HL-60 (cell line): Measurements from ENCODE around the gene PSMC5.
"Not testable (repeated sequence)": the region's sequence is repeated elsewhere in the genome, so short reads cannot be mapped to it uniquely, and the experiment has no call there.

ENCODE experiments used
- DNase-seq, 2 experiments: peaks; one replicate each; pipeline ENCODE4 v3.0.0-alpha.2; 2010 to 2020; ENCODE audit warnings: low read depth in 1 of 2, low spot score in 1 of 2
- H3K27ac ChIP-seq: fragments of 250-450 bp; sonication (Bioruptor Pico); replicated peaks from 2 replicates; pipeline ENCODE4 v1.5.1; 2020; ENCODE audit warnings: mild to moderate bottlenecking, moderate library complexity
- H3K27me3 ChIP-seq: fragments of 250-450 bp; sonication (Bioruptor Pico); 2 replicates; pipeline ENCODE4 v1.5.1; 2021; ENCODE audit warnings: mild to moderate bottlenecking, moderate library complexity; ENCODE audit not compliant: insufficient read depth, poor library complexity, severe bottlenecking
- H3K4me3 ChIP-seq: replicated peaks from 2 replicates; pipeline ENCODE4 v1.5.1; 2011; ENCODE audit warnings: mild to moderate bottlenecking, control low read depth, low read length; ENCODE audit not compliant: insufficient read depth
- GABPA ChIP-seq: IDR thresholded peaks from 2 replicates; pipeline ENCODE4 v1.6.1; 2012; ENCODE audit warnings: low read depth
- POLR2AphosphoS5 ChIP-seq: IDR thresholded peaks from 2 replicates; pipeline ENCODE4 v1.6.1; 2012; ENCODE audit warnings: low read depth
- SPI1 ChIP-seq: IDR thresholded peaks from 2 replicates; pipeline ENCODE4 v1.6.1; 2012; ENCODE audit warnings: low read depth, mild to moderate bottlenecking, borderline replicate concordance
- TF ChIP-seq, protein P1 (sequence below): IDR thresholded peaks from one replicate; pipeline ENCODE4 v1.5.1; 2011; ENCODE audit warnings: low read length, control low read depth, inconsistent platforms; ENCODE audit not compliant: insufficient read depth
- TF ChIP-seq, protein P2 (sequence below): IDR thresholded peaks from 2 replicates; pipeline ENCODE4 v1.6.1; 2012; ENCODE audit warnings: low read depth; ENCODE audit not compliant: insufficient replicate concordance

PSMC5 gene

DNA sequence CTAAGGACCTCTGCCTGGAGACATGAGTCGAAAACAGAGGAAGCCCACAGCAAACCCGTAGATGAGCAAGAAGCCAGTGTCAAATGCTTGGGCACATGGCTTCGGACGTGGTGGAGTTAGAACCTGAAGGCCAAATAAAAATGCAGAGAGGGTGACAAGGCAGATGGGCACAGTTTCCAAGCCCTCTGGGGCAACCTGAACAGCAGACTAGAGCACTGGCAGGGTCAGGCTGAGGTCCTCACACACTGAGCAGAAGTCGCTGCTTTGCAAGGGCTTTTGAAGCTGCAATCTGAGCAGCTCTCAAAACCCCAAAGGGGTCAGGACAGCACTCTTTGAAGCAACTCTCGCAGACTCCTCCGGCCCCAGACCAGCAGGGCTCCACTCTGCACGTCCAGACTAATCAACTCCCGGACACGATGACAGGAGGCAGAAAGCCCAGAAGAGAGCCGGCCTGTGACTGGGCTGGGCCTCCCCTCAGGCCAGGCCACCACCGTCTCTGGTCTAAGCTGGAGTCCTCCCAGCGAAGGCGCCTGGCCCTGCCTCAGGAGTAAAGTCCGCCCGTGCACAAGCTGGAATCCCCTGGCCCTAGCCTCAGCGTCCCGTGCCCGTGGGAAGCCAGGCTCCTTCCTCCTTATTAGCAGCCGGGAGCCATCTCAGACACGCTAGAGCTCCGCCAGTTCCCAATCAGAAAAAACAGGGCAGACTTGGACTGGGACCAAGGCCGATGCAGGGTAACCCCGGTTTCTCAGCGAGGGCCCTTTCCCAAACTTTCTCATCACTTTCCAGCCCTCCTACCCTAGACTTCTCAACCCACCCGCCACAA lies 14.3 kb downstream of the PSMC5 start:
- Histone ChIP-seq H3K4me3 (peak overlapping the region; percentile 82), H3K27me3 (no peaks in the 10 kb centered on the region), H3K27ac (peak overlapping the region; percentile 79)
- TF ChIP-seq POLR2AphosphoS5 = no peak
- TF ChIP-seq GABPA = no peak
- no peak for TF ChIP-seq SPI1
- TF ChIP-seq, protein P1, sequence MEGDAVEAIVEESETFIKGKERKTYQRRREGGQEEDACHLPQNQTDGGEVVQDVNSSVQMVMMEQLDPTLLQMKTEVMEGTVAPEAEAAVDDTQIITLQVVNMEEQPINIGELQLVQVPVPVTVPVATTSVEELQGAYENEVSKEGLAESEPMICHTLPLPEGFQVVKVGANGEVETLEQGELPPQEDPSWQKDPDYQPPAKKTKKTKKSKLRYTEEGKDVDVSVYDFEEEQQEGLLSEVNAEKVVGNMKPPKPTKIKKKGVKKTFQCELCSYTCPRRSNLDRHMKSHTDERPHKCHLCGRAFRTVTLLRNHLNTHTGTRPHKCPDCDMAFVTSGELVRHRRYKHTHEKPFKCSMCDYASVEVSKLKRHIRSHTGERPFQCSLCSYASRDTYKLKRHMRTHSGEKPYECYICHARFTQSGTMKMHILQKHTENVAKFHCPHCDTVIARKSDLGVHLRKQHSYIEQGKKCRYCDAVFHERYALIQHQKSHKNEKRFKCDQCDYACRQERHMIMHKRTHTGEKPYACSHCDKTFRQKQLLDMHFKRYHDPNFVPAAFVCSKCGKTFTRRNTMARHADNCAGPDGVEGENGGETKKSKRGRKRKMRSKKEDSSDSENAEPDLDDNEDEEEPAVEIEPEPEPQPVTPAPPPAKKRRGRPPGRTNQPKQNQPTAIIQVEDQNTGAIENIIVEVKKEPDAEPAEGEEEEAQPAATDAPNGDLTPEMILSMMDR = no peak
- TF ChIP-seq, protein P2, sequence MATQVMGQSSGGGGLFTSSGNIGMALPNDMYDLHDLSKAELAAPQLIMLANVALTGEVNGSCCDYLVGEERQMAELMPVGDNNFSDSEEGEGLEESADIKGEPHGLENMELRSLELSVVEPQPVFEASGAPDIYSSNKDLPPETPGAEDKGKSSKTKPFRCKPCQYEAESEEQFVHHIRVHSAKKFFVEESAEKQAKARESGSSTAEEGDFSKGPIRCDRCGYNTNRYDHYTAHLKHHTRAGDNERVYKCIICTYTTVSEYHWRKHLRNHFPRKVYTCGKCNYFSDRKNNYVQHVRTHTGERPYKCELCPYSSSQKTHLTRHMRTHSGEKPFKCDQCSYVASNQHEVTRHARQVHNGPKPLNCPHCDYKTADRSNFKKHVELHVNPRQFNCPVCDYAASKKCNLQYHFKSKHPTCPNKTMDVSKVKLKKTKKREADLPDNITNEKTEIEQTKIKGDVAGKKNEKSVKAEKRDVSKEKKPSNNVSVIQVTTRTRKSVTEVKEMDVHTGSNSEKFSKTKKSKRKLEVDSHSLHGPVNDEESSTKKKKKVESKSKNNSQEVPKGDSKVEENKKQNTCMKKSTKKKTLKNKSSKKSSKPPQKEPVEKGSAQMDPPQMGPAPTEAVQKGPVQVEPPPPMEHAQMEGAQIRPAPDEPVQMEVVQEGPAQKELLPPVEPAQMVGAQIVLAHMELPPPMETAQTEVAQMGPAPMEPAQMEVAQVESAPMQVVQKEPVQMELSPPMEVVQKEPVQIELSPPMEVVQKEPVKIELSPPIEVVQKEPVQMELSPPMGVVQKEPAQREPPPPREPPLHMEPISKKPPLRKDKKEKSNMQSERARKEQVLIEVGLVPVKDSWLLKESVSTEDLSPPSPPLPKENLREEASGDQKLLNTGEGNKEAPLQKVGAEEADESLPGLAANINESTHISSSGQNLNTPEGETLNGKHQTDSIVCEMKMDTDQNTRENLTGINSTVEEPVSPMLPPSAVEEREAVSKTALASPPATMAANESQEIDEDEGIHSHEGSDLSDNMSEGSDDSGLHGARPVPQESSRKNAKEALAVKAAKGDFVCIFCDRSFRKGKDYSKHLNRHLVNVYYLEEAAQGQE = no peak
- DNase-seq = peak in 1 of 2 experiments; percentile 35

DNA sequence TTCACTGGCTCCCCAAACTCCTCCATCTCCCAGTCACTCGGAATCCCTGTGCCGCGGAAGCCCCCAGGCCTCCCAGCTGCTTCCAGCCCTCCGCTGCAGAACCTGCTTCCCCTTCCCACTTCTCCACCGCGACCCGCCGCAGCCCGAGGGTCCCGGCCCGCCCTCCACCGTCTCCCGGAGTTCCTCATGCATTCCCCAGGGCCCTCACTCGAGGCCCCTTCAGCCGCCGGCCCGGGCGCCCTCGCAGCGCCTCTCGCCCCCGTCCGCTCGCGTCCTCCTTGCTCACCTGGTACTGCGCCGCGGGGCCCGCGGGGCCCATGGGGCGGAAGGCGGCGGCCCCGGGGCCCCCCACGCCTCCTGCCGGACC lies 14.9 kb downstream of the PSMC5 start:
- Histone ChIP-seq H3K27me3 (no peaks in the 10 kb centered on the region), H3K4me3 (peak overlapping the region; percentile 82), H3K27ac (peak overlapping the region; percentile 79)
- TF ChIP-seq, protein P2 = no peak
- TF ChIP-seq GABPA (no peak), POLR2AphosphoS5 (no peak), SPI1 (no peak)
- TF ChIP-seq, protein P1 = no peak
- peak; percentile 37 to 70 for DNase-seq

DNA sequence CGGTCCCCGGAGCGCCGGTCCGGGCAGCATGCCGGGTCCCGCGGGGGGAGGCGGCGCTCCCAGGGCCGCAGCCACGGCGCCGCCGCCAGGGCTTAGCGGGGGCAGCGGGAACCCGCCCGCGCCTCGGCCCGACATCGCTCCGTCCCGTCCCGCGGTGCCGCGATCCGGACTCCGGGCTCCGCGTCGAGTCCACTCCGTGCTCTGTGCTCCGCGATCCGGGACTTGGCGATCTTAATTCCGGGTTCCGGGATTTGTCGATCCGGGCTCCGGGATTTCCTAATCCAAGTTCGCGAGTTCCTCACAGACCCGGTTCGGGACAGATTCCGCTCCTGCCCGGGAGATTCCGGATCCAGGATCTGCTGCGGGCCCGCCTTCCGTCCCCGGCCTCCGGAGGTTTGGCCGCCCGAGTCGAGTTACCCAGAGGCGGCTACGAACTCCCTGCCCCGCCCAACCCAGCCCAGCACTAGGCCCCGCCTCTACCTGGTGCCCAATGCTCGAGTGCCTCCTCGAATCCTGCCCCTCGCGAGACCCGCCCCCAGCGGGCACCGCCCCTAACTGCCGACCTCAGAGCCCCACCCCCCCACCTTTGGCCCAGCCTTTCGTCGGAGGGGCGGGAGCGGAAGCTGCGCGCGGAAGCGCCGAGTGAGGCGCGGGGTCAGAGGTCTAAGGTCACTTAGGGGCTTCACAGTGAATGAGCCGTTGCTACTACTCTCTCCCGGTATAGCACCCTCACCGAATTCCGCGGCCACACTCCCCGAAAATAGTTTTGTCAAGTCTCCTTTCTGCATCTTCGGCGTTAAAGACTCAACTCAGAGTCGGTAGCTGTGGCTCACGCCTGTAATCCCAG lies 15.5 kb downstream of the PSMC5 start, which contains the start of gene SMARCD2:
Gene SMARCD2 (minus strand): TSS at position 146 of the 847 bp plus-strand sequence. CDS start 11 bp downstream, at position 135.
- peak within 1 kb of the TSS; percentile 95 for H3K27ac ChIP-seq
- peak within 1 kb of the TSS; percentile 82 for H3K4me3 ChIP-seq
- DNase-seq = peak; percentile 97 to 99

DNA sequence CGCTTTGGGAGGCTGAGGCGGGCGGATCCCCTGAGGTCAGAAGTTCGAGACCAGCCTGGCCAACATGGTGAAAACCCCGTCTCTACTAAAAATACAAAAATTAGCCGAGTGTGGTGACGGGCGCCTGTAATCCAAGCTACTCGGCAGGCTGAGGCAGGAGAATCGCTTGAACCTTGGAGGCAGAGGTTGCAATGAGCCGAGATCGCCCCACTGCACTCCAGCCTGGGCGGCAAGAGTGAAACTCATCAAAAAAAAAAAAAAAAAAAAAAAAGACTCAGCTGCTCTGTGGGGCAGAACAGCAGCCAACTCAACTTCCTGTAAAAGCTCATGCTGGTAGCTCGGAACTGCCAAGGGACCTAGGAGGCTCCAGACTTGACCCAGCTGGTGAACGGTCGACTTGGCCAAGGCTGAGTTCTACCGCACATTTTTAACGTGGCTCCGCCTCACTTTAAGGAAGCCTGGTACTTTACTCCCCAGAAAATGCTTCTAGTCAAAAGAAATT lies 16.2 kb downstream of the PSMC5 start:
- H3K4me3 ChIP-seq = peak overlapping the region; percentile 41
- H3K27me3 ChIP-seq = not testable (repeated sequence)
- DNase-seq = peak in 1 of 2 experiments; percentile 89
- peak overlapping the region; percentile 95 for H3K27ac ChIP-seq

More for the DNA sequence above, 15.5 kb downstream of the PSMC5 start, which contains the start of gene SMARCD2:
- H3K27me3 ChIP-seq = no peaks in the 10 kb centered on the region
- TF ChIP-seq, protein P1 = no peak
- TF ChIP-seq POLR2AphosphoS5 (no peak), SPI1 (peak; percentile 53; the same call in 1 of the 2 replicates), GABPA (peak; percentile 92)
